Measurements from ENCODE around the gene VASN. TPM values are rescaled to one million over a fixed set of nuclear protein-coding genes. Genes with fewer than 3 reads are reported as not detected.

The VASN gene
- total RNA-seq, 3 donors from 2014 or later = 14.8 to 28.5 (median 16.1) TPM

DNA sequence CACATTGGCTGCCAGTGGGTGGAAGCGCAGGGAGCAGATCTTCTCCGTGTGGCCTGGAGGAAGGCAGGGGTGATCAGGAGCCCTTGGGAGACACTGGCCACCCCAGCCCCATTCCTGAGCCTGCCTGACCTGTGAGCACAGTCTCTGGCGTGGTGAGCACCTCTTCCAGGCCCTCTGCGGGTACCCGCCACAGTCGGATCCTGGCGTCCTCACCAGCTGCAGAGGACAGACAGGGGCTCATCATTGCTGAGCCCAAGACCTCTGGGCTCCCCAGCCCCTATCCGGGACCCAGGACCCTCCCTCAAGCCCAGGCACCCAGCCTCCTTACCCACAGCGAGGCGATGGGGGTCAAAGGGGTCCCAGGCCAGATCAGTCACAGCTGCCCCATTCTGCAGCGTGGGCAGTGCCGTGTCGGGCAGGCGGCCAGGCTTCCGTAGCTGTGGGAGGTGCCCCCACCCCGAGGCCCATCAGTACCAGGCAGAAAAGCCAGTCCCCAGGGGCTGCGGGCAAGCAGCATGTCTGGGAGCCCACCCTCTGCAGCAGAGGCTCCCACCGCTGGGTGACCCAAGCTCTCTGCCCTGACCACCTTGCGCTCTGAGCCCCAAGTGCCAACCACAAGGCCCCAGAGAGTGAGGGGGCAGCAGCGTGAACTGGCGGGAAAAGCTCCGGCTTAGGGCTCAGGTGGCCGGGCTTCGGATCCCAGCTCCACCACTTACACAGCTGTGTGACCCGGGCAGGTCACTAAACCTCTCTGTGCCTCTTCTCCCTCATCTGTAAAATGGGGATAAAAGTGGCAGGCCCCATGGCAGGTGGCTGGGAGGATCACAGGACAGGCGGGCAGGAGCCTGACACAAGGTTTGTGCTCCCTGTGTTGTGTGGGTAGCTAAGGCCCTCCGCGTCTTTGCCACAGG, 10.4 kb upstream of the VASN start:
- no peaks in the 10 kb centered on the region for H3K36me3 ChIP-seq
- no peak overlapping the region for H3K27ac ChIP-seq
- intact Hi-C loops (cut with DNase I; ENCODE audit: low total_unique reads) = no loop called here
- H3K4me3 ChIP-seq = no peak overlapping the region
- H3K9me3 ChIP-seq = no peaks in the 10 kb centered on the region
- H3K27me3 ChIP-seq = no peaks in the 10 kb centered on the region
- DNase-seq (ENCODE audit: low spot score in 2 of 2) = no peak
- no peaks in the 10 kb centered on the region for H3K4me1 ChIP-seq
- no peak for TF ChIP-seq CTCF (IDR thresholded peaks at IDR 0.05)
- no peak for TF ChIP-seq POLR2A (IDR thresholded peaks at IDR 0.05)
- TF ChIP-seq POLR2AphosphoS5 (IDR thresholded peaks at IDR 0.05) = no peak

- no peak for DNase-seq (ENCODE audit: low spot score in 2 of 2)
- no peaks in the 10 kb centered on the region for H3K9me3 ChIP-seq
- H3K4me1 ChIP-seq = no peaks in the 10 kb centered on the region
- no peak overlapping the region for H3K27ac ChIP-seq
- no peak overlapping the region for H3K4me3 ChIP-seq
- no peaks in the 10 kb centered on the region for H3K27me3 ChIP-seq
- TF ChIP-seq POLR2AphosphoS5 (IDR thresholded peaks at IDR 0.05) (no peak), POLR2A (IDR thresholded peaks at IDR 0.05) (no peak), CTCF (IDR thresholded peaks at IDR 0.05) (no peak)
- H3K36me3 ChIP-seq = no peaks in the 10 kb centered on the region
- intact Hi-C loops (cut with DNase I; ENCODE audit: low total_unique reads) = loop anchor here (2.0 kb wide), 1 partner anchor 27 kb away; no protein-coding TSS in a partner anchor
Observed at GRCh38 chr16:4361944-4362311, 9.7 kb upstream of the VASN start.

GRCh38 chr16:4362476-4363135, 9.0 kb upstream of the VASN start:
- Histone ChIP-seq H3K4me3 (no peak overlapping the region), H3K9me3 (no peaks in the 10 kb centered on the region), H3K27ac (no peak overlapping the region), H3K27me3 (no peaks in the 10 kb centered on the region), H3K36me3 (no peaks in the 10 kb centered on the region), H3K4me1 (no peaks in the 10 kb centered on the region)
- no peak for DNase-seq (ENCODE audit: low spot score in 2 of 2)
- intact Hi-C loops (cut with DNase I; ENCODE audit: low total_unique reads) = loop anchor here (2.0 kb wide), 1 partner anchor 28 kb away; no protein-coding TSS in a partner anchor
- TF ChIP-seq CTCF (IDR thresholded peaks at IDR 0.05) = no peak
- TF ChIP-seq POLR2A (IDR thresholded peaks at IDR 0.05) = no peak
- no peak for TF ChIP-seq POLR2AphosphoS5 (IDR thresholded peaks at IDR 0.05)

- intact Hi-C loops (cut with DNase I; ENCODE audit: low total_unique reads) = loop anchor here (2.0 kb wide), 1 partner anchor 36 kb away; no protein-coding TSS in a partner anchor
- no peak overlapping the region for H3K4me3 ChIP-seq
Observed at GRCh38 chr16:4364196-4365013, 7.2 kb upstream of the VASN start.

More at GRCh38 chr16:4364196-4365013, 7.2 kb upstream of the VASN start:
- TF ChIP-seq POLR2AphosphoS5 (IDR thresholded peaks at IDR 0.05) (no peak), CTCF (IDR thresholded peaks at IDR 0.05) (no peak), POLR2A (IDR thresholded peaks at IDR 0.05) (no peak)
- Histone ChIP-seq H3K4me1 (peaks cover 3 to 9% of the 10 kb centered on the region in 2 donors), H3K9me3 (no peaks in the 10 kb centered on the region), H3K27ac (no peak overlapping the region), H3K36me3 (no peaks in the 10 kb centered on the region), H3K27me3 (no peaks in the 10 kb centered on the region)
- no peak for DNase-seq (ENCODE audit: low spot score in 2 of 2)

All from breast epithelium (tissue), 4 donors.